Body of pancreas (tissue), 4 donors: ENCODE measurements around the gene RXRA. TPM values are rescaled to one million over a fixed set of nuclear protein-coding genes. Genes with fewer than 3 reads are reported as not detected.

Experiments used
- ATAC-seq: fragments of 150-250 bp; one replicate; pipeline ENCODE4 v1.9.1; 2016
- DNase-seq, 4 donors: peaks; one replicate each; pipeline ENCODE4 v3.0.0-alpha.2; 2019
- H3K27ac ChIP-seq, 4 donors: fragments of 200-600 bp; sonication (generic); 1 replicate in 3 of 4; 2 replicates in 1 of 4; pipeline versions ENCODE4 v1.5.1 to v1.6.1; 2016 to 2019; ENCODE audit warnings: mild to moderate bottlenecking in 1 of 4, mixed read lengths in 1 of 4, moderate library complexity in 1 of 4
- H3K27me3 ChIP-seq, 2 donors: fragments of 200-600 bp; sonication (generic); one replicate each; pipeline ENCODE4 v1.6.0; 2016; ENCODE audit warnings: mild to moderate bottlenecking in 1 of 2
- H3K36me3 ChIP-seq, 2 donors: fragments of 200-600 bp; sonication (generic); replicated peaks in 1 of 2; 2 replicates each; pipeline ENCODE4 v1.5.1; 2016; ENCODE audit warnings: low read depth in 2 of 2; ENCODE audit not compliant: insufficient read depth in 1 of 2
- H3K4me1 ChIP-seq: fragments of 200-600 bp; sonication (generic); one replicate; pipeline ENCODE4 v1.6.0; 2016
- H3K4me3 ChIP-seq, 2 donors: fragments of 200-600 bp; sonication (generic); 1 replicate in 1 of 2; 2 replicates in 1 of 2; pipeline ENCODE4 v1.5.1; 2016 to 2019
- H3K9me3 ChIP-seq, 3 donors: fragments of 200-600 bp; sonication (generic); 1 replicate in 2 of 3; 2 replicates in 1 of 3; pipeline ENCODE4 v1.5.1; 2016
- CTCF ChIP-seq, 7 experiments: fragments of 450-650 bp in 4 of 7; fragments of 200-600 bp in 3 of 7; sonication (generic) in 3 of 7; IDR thresholded peaks; one replicate each; pipeline ENCODE4 v1.5.1; 2016 to 2019; ENCODE audit warnings: antibody characterized with exemption in 7 of 7
- POLR2A ChIP-seq, 3 donors: fragments of 450-650 bp; IDR thresholded peaks; one replicate each; pipeline ENCODE4 v1.6.1; 2016; ENCODE audit warnings: antibody characterized with exemption in 3 of 3, mild to moderate bottlenecking in 2 of 3
- WGBS, 2 donors: methylation state at CpG; one replicate each; pipeline ENCODE4 v1.1.5; 2017; 5-methylcytosine and 5-hydroxymethylcytosine counted together
- intact Hi-C: fragments of 100-400 bp; cut with DNase I; formaldehyde crosslinking; loops from one replicate; pipeline ENCODE4 v1.15.1; 2023
- total RNA-seq, 2 donors: library from RNA; depleted of rRNA; stranded (reverse); fragments of >200 nt; gene quantifications; one replicate each; pipeline ENCODE4 v1.1.0, GENCODE V29; 2016

Gene RXRA
- total RNA-seq, 2 donors from 2014 or later: 31.4 to 41.9 TPM

DNA sequence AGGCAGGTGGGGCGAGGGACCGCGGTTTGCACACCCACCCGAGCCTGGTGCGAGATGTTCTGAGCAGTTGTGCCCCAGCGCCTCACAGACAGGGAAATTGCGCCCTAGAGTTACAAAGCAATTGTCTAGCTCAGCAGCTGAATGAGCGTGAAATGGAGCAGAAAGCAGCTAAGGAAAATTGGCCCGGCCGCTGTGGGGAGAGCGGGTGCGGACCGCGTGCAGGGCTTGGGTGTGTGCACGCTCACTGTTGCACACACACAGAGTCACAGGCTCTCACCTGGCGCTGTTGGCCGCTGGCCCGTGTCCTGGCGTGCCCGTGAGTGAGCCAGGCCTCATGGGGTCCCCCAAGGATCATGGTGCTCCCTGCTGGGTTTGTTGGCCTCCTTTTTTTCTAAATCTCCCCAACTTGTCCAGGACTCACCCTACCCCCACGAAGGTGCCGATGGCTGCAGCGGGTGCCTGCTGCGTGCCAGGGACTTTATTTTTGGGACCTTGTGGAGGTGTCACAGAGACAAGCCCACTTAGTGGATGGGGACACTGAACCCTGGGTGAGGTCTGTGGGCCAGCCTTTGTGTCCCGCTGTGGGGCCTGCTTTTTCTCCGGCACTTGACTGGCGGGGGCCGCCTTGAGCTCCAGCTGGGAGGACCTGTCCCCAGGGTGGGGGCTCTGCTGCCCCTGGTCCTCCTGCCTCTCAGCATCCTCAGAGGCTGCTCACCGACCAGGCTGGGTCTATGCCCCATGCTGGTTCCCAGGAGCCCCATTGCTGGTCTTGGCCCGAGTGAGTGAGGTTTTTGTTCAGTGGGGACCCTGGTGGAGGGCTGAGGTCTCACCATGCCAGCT, 5.2 kb downstream of the RXRA start:
- WGBS, 2 donors: 91 to 92% methylated on average over 6 to 30 of the region's 30 CpGs
- intact Hi-C loops: loop anchor here (5.0 kb wide), 1 partner anchor 111 kb away; no protein-coding TSS in a partner anchor
- Histone ChIP-seq H3K27me3 (no peaks in the 10 kb centered on the region), H3K9me3 (no peaks in the 10 kb centered on the region), H3K4me3 (no peak overlapping the region), H3K36me3 (no peaks in the 10 kb centered on the region), H3K4me1 (peaks cover 92% of the 10 kb centered on the region), H3K27ac (no peak overlapping the region)
- DNase-seq (peak in 1 of 4 donors; percentile 43), ATAC-seq (no peak)
- TF ChIP-seq POLR2A (IDR thresholded peaks at IDR 0.05) (no peak), CTCF (IDR thresholded peaks at IDR 0.05) (no peak)

- ATAC-seq (no peak), DNase-seq (no peak)
- H3K27ac ChIP-seq: no peak overlapping the region
- TF ChIP-seq POLR2A (IDR thresholded peaks at IDR 0.05): no peak
- no peak for TF ChIP-seq CTCF (IDR thresholded peaks at IDR 0.05)
- WGBS, 2 donors: 79 to 80% methylated on average over 6 to 12 of the region's 13 CpGs
- H3K4me3 ChIP-seq: no peak overlapping the region
- peaks cover 99% of the 10 kb centered on the region for H3K4me1 ChIP-seq
- H3K9me3 ChIP-seq: no peaks in the 10 kb centered on the region
- no peaks in the 10 kb centered on the region for H3K27me3 ChIP-seq
- intact Hi-C loops: loop anchor here (5.0 kb wide), 1 partner anchor 110 kb away; no protein-coding TSS in a partner anchor
- H3K36me3 ChIP-seq: no peaks in the 10 kb centered on the region
Observed at GRCh38 chr9:134332266-134332665, 6.0 kb downstream of the RXRA start.

DNA sequence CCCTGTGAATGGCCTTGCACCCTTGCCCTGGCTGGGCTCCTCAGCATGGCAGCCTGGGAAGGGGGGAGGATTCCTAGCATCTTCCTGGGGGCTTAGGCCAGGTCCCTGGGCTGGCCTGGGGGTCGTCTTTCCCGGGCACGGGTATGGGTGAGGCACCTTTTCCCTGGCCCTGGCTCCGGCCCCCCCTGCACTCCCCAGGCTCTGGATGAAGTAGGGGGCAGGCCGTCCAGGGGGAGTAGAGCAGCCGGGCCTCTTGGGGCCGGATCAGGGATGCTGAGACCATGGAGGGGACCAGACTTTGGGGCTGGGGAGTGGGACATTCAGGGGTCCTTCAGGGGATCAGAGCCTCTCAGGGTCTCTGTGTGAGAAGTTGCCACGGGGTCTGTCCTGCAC, 6.6 kb downstream of the RXRA start:
- no peaks in the 10 kb centered on the region for H3K9me3 ChIP-seq
- intact Hi-C loops: loop anchor here (5.0 kb wide), 1 partner anchor 109 kb away; no protein-coding TSS in a partner anchor
- no peak overlapping the region for H3K4me3 ChIP-seq
- WGBS, 2 donors: 60 to 71% methylated on average over 1 to 7 of the region's 8 CpGs
- H3K36me3 ChIP-seq: no peaks in the 10 kb centered on the region
- H3K27ac ChIP-seq: peak overlapping the region in 3 of 4 donors; percentile 0 to 52 (median 41)
- peaks cover 99% of the 10 kb centered on the region for H3K4me1 ChIP-seq
- ATAC-seq (no peak), DNase-seq (no peak)
- TF ChIP-seq CTCF (IDR thresholded peaks at IDR 0.05): no peak
- TF ChIP-seq POLR2A (IDR thresholded peaks at IDR 0.05): no peak
- H3K27me3 ChIP-seq: no peaks in the 10 kb centered on the region

DNA sequence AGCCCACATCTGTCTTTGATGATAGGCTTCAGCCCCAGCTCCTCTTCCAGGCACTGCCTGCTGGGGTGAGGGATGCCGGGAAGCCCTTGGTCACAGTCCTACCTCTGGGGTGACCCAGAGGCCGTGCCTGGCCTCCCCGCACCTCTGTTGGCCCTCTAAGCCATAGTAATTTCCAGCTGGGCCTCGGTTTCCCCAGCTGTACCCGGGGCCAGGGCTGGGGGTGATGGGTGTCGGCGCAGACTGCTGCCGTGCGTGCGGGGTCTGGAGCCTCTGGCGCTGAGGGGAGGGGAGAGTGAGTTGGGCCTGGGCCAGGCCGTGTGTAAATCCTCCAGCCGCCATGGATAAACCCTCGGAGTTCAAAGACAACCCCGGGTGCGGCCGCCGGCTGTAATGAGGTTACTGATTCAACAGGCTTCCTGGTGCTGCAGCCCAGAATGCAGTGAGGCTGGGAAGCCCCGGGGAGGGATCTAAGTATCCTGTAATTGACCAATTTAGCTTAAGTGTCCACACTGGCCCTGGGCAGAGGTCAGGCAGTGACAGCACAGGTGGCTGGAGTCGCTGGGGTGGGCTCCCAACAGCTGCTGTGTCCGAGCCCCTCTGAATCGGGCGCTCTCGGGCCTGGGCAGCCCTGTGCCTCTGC, 7.1 kb downstream of the RXRA start:
- H3K36me3 ChIP-seq: no peaks in the 10 kb centered on the region
- ATAC-seq (peak; percentile 19), DNase-seq (peak in 3 of 4 donors; percentile 58 to 61 (median 59))
- no peaks in the 10 kb centered on the region for H3K27me3 ChIP-seq
- no peak overlapping the region for H3K4me3 ChIP-seq
- H3K9me3 ChIP-seq: no peaks in the 10 kb centered on the region
- TF ChIP-seq CTCF (IDR thresholded peaks at IDR 0.05) (no peak), POLR2A (IDR thresholded peaks at IDR 0.05) (no peak)
- intact Hi-C loops: loop anchor here (5.0 kb wide), 1 partner anchor 109 kb away; no protein-coding TSS in a partner anchor
- WGBS, 2 donors: 46 to 60% methylated on average over 4 to 24 of the region's 24 CpGs
- H3K27ac ChIP-seq: peak overlapping the region in 3 of 4 donors; percentile 32 to 52 (median 41)
- H3K4me1 ChIP-seq: peaks cover 99% of the 10 kb centered on the region
